IgD-negative memory B cell (primary cell): ENCODE results near the gene KRT14. TPM values are rescaled to one million over a fixed set of nuclear protein-coding genes. Genes with fewer than 3 reads are reported as not detected.
"Not testable (repeated sequence)": the region's sequence is repeated elsewhere in the genome, so short reads cannot be mapped to it uniquely, and the experiment has no call there.

Experiments
- H3K27ac Mint-ChIP-seq, 3 donors: one replicate each; pipeline ENCODE4 v1.8.0; 2020 to 2022; ENCODE audit warnings: mild to moderate bottlenecking in 3 of 3, mixed read lengths in 3 of 3, moderate library complexity in 1 of 3
- H3K27me3 Mint-ChIP-seq: one replicate; pipeline ENCODE4 v1.8.0; 2021; ENCODE audit warnings: mixed read lengths
- H3K36me3 Mint-ChIP-seq: one replicate; pipeline ENCODE4 v1.8.0; 2020; ENCODE audit warnings: mild to moderate bottlenecking, mixed read lengths
- H3K4me1 Mint-ChIP-seq, 3 donors: one replicate each; pipeline ENCODE4 v1.8.0; 2020 to 2022; ENCODE audit warnings: mixed read lengths in 3 of 3, mild to moderate bottlenecking in 1 of 3
- H3K4me3 Mint-ChIP-seq, 4 donors: one replicate each; pipeline ENCODE4 v1.8.0; 2020 to 2022; ENCODE audit warnings: mild to moderate bottlenecking in 4 of 4, mixed read lengths in 4 of 4, moderate library complexity in 3 of 4
- H3K9me3 Mint-ChIP-seq, 3 donors: one replicate each; pipeline ENCODE4 v1.8.0; 2020 to 2021; ENCODE audit warnings: mixed read lengths in 3 of 3, mild to moderate bottlenecking in 1 of 3
- polyA plus RNA-seq: library from polyadenylated mRNA; unstranded; fragments of 300-500 nt; fragmentation: Illumina TruSeq; gene quantifications from one replicate; pipeline ENCODE4 v1.2.3, GENCODE V29; 2021

KRT14 gene
- polyA plus RNA-seq, result not detected

DNA sequence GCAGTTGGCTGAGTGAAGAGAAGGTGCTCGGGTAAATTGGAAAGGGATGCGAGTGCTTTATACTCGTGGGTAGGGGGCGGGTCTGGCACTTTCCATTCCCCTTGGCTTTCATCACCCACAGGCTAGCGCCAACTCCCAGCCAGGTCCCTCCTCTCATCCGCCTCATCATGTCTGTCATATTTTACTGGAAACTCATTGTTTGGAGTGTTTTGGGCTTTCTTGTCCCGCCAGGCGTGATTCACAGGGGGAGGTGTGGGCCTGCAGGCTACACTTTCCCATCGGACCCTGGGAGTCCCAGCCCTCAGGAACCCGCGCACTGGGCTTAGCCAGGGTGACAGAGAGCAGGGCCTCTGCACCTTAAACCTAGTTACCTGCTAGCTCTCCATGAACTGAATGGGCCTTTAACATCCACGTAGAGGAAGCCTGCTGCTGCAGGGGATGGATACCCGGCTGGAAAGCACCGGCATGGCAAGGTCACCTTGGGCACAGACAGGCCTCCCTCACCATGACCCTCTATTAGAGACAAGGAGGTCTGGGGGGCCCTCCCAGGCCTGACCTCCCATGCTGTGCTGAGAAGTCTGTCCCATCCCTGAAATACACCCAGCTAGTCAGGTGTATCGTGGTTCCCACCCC lies at the start of gene KRT14:
KRT14 (minus strand) TSS at position 33 of the 633 bp plus-strand sequence. CDS start 61 bp downstream, outside the sequence.
- Mint-ChIP-seq H3K4me1 (no peaks in the 10 kb centered on the region), H3K4me3 (peak within 1 kb of the TSS in 1 of 4 donors; percentile 33), H3K27me3 (peaks cover 30% of the 10 kb centered on the region), H3K27ac (peak within 1 kb of the TSS in 1 of 3 donors; percentile 71), H3K9me3 (peaks cover 0 to 2% (median 0%) of the 10 kb centered on the region in 3 donors), H3K36me3 (no peaks in the 10 kb centered on the region)

DNA sequence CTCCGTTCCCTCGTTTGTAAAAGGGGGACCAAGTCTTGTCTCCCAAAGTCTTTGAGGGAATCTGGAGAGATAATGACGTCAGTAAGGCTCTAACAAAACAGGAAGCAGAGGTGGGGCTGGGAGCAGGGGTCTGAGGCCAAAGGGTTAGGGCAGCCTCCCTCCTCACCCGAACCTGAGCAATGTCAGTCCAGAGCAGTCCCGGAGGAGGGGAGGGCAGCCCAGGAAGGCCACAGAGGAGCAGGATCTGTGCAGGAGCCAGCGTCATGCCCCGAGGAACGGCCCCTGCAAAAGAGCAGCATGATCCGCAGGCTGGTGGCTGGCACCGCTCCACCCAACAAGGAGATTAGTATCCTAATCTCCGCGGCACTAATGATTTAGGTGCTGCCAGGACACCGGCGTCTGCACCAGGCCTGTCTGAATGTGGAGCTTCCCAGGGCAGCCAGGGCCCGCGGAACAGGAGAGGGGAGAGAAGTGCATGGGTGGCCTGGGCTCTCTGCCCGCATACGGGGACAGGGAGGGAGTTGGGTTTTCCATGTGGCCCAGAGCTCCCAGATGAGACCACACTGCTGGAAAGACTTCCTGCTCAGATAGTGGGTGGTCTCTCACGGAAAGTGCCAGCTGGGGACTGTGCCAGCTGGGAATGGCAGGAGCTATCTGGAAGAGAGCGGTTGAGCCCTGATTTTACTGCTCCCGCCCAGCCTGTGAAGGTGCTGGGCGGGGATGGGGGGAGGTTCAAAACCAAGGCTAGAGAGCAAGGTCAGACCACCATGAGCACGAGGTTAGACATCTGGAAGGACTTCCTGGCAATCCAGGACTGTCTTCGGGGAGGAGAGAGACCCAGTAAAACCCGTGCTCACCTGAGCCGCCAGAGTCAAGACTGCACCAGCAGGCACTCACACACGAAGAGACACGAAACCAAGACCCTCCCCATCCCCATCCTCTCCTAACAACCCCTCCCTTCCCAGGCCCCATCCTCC lies 48.7 kb upstream of the KRT14 start:
- H3K27ac Mint-ChIP-seq, result no peak overlapping the region

DNA sequence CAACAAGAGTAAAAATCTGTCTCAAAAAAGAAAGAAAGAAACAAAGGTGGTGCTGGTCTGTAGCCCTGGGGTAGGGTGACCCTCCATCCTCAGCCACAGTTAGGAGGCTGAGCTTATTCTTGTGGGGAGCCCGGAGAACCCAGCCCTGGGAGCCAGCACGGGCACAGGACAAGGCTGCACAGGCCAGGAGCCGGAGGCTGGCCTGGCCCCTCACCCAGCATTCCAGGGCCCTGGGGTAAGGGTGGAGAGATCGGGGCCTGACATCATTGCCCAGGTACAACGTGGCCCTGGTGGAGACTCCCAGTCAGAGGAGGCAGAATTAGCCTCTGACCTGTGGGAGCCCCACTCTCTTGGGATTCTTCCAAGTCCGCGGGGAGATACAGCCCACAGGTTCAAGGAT lies 47.9 kb upstream of the KRT14 start:
- no peaks in the 10 kb centered on the region for H3K4me1 Mint-ChIP-seq
- H3K4me3 Mint-ChIP-seq, result no peak overlapping the region
- H3K27me3 Mint-ChIP-seq, result peaks cover 3% of the 10 kb centered on the region
- H3K27ac Mint-ChIP-seq, result no peak overlapping the region
- H3K36me3 Mint-ChIP-seq, result no peaks in the 10 kb centered on the region
- no peaks in the 10 kb centered on the region for H3K9me3 Mint-ChIP-seq

More for the DNA sequence above, 48.7 kb upstream of the KRT14 start:
- H3K9me3 Mint-ChIP-seq, result no peaks in the 10 kb centered on the region
- peaks cover 3% of the 10 kb centered on the region for H3K27me3 Mint-ChIP-seq
- H3K4me3 Mint-ChIP-seq, result no peak overlapping the region
- H3K36me3 Mint-ChIP-seq, result no peaks in the 10 kb centered on the region
- H3K4me1 Mint-ChIP-seq, result no peaks in the 10 kb centered on the region

DNA sequence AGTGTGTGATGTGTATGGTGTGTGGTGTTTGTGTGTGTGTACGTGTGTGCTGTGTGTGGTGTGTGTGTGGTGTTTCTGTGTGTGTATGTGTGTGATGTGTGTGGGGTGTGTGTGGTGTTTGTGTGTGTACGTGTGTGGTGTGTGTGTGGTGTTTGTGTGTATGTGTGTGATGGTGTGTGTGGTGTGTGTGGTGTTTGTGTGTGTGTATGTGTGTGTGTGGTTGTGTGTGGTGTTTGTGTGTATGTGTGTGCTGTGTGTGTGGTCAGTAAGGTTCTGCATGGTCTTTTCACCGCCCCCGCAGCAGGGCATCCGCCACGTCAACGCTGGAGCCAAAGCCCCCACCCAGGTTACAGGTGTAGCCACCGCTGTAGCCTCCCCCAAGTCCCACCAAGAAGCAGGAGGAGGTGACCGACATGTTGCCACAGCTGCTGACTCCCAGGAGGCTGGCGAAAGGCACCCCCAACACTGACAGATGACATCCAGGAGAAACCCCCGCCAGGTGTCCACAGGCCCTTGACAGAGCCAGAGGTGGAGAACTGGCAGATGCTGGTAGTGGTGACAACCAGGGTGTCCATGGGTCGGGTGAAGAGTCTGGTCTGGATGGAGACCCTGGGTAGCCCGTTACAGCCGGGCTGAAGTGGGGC lies 47.0 kb upstream of the KRT14 start:
- H3K4me1 Mint-ChIP-seq, result no peaks in the 10 kb centered on the region
- H3K27me3 Mint-ChIP-seq, result peaks cover 1% of the 10 kb centered on the region
- no peaks in the 10 kb centered on the region for H3K9me3 Mint-ChIP-seq
- no peak overlapping the region for H3K27ac Mint-ChIP-seq
- no peaks in the 10 kb centered on the region for H3K36me3 Mint-ChIP-seq
- H3K4me3 Mint-ChIP-seq, result no peak overlapping the region

DNA sequence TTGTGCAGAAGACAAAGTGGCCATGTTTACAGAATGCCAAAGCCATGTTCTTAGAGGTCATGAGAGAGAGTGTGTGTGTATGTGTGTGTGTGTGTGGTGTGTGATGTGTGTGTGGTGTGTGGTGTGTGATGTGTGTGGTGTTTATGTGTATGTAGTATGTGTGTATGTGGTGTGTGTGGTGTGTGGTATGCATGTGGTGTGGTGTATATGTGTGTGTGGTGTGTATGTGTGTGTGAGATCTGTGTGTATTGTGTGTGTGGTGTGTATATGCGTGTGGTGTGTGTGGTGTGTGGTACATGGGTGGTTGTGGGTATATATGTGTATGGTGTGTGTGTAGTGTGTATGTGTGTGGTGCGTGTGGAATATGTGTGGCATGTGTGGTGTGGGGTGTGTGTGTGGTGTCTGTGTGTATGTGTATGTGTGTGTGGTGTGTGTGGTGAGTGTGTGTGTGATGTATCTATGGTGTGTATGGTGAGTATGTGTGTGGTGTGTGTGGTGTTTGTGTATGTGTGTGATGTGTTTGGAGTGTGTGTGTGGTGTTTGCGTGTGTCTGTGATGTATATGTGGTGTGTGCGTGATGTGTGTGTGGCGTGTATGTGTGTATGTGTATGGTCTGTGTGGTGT lies 45.9 kb upstream of the KRT14 start:
- H3K4me3 Mint-ChIP-seq, result no peak overlapping the region
- H3K4me1 Mint-ChIP-seq, result peaks cover 0 to 2% (median 0%) of the 10 kb centered on the region in 3 donors
- H3K9me3 Mint-ChIP-seq, result no peaks in the 10 kb centered on the region
- H3K27me3 Mint-ChIP-seq, result no peaks in the 10 kb centered on the region
- no peak overlapping the region for H3K27ac Mint-ChIP-seq
- H3K36me3 Mint-ChIP-seq, result no peaks in the 10 kb centered on the region

DNA sequence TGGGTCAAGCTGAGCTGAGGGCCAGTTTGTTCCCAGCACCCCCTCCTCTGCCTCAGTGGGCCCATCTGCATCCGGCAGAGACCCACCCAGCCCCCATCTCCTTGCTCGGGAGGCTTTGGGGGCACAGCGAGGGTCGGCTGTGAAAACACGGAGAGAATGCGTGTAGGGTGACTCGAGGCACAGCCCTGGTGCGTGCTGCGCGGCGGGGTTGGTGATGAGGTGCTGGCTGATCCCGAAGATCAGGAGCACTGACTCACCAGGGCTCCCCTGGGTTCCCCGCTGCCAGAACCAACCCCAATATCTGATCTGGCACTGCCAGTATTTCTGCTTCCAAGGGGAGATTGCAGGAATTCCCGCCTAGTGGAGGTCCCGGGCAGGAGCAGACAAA lies 45.2 kb upstream of the KRT14 start:
- Mint-ChIP-seq H3K4me3 (no peak overlapping the region), H3K4me1 (peaks cover 0 to 4% (median 0%) of the 10 kb centered on the region in 3 donors), H3K27ac (no peak overlapping the region), H3K27me3 (no peaks in the 10 kb centered on the region), H3K9me3 (no peaks in the 10 kb centered on the region), H3K36me3 (no peaks in the 10 kb centered on the region)

DNA sequence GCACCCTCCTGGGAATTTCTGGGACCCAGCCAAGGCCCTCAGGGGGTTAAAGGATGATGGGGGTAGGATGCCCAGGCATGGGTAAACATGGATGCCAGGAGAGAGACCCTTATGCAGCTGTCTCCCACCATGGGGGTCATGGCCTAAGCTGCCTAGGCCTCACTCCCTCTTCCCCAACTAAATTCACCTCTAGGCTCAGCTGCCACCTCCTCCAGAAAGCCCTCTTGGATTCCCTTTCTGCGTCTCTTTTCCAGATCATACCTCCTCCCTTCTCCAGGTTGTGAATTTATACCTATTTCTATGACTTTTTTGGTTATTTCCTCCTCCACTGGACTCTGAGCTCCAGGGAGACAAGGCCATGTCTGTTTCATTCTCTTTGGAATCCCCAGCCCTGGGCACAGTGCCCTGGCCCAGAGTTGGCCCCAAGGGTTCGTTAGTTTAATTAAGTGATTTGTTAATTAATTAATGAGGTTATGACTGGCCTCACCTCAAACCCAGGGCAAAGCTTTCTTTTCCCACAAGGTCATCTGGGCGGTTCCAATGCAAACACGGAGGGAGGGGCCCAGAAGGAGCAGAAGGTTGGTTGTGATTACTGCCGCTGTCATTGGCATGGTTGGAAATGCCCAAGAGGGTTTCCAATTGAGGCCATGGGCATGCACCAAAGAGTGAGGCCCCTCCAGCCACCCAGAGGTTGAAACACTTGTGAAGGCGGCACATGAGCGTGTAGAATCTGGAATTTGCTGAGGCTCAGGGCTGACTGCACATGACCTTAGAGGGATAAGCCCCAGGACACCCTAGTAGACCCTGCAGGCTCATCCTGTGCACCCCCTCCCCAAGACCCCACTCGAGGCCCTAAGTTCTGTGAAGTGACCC lies 44.6 kb upstream of the KRT14 start:
- Mint-ChIP-seq H3K27me3 (no peaks in the 10 kb centered on the region), H3K4me3 (no peak overlapping the region), H3K27ac (no peak overlapping the region), H3K9me3 (no peaks in the 10 kb centered on the region), H3K36me3 (no peaks in the 10 kb centered on the region), H3K4me1 (peaks cover 0 to 4% (median 0%) of the 10 kb centered on the region in 3 donors)

DNA sequence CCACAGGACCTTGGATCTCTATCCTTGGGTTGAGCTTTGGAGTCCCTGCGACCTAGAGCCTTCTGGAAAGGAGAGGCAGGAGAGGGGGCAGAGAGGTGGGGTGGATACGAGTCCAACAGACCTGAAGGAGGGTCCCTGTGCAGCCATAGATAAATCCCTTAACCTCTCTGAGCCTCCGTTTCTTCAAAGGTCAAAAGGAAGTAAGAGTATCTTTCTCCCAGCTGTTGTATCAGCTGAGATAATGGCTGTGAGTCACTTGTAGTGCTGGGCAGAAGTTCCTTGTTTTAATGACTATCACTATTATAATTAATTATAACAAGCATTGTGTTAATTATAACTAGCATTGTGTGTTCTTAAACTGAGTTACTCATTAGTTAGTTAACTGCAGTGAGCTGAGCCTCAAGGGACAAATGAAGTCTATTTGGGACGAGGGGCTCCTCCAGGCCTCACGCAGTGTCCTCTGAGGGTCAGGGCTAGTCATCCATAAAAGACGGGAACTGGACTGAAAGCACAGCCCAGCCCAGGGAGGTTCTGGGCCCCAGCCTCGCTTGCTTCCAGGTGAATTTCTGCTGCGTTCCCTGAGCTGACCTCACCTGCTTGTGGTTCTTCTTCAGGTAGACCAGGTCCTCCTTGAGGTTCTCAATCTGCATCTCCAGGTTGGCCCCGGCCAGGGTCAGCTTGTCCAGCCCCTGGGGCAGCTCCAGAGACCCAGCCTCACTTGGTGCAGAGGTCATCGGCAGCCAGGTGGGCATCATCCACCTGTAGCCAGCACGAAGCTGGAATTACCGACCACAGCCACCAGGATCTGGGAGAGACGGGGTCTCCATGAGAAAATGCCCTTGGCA lies 43.4 kb upstream of the KRT14 start:
- no peaks in the 10 kb centered on the region for H3K36me3 Mint-ChIP-seq
- peaks cover 0 to 4% (median 0%) of the 10 kb centered on the region in 3 donors for H3K4me1 Mint-ChIP-seq
- H3K27me3 Mint-ChIP-seq, result no peaks in the 10 kb centered on the region
- H3K9me3 Mint-ChIP-seq, result no peaks in the 10 kb centered on the region
- no peak overlapping the region for H3K4me3 Mint-ChIP-seq
- H3K27ac Mint-ChIP-seq, result no peak overlapping the region

DNA sequence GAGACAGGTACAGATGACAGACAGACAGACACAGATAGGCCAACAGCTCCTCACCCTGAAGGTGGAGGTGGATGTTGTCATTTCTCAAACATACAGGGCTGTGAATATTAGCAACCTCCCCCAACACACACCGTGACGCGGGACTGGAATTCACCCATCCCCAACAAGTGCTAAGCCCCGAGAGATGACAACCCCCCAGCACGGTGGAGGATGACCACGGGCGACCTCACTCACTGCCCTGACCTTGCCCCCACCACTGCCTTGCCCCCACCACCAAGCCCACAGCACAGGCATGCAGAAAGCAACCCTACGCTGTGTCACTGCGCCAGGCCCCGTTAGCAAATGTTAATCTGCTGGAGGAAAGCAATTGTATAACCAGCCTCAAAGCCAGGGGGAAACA lies 42.6 kb upstream of the KRT14 start:
- H3K27me3 Mint-ChIP-seq, result peaks cover 2% of the 10 kb centered on the region
- no peaks in the 10 kb centered on the region for H3K9me3 Mint-ChIP-seq
- H3K27ac Mint-ChIP-seq, result no peak overlapping the region
- H3K4me1 Mint-ChIP-seq, result peaks cover 0 to 4% (median 0%) of the 10 kb centered on the region in 3 donors
- H3K36me3 Mint-ChIP-seq, result no peaks in the 10 kb centered on the region
- H3K4me3 Mint-ChIP-seq, result no peak overlapping the region

DNA sequence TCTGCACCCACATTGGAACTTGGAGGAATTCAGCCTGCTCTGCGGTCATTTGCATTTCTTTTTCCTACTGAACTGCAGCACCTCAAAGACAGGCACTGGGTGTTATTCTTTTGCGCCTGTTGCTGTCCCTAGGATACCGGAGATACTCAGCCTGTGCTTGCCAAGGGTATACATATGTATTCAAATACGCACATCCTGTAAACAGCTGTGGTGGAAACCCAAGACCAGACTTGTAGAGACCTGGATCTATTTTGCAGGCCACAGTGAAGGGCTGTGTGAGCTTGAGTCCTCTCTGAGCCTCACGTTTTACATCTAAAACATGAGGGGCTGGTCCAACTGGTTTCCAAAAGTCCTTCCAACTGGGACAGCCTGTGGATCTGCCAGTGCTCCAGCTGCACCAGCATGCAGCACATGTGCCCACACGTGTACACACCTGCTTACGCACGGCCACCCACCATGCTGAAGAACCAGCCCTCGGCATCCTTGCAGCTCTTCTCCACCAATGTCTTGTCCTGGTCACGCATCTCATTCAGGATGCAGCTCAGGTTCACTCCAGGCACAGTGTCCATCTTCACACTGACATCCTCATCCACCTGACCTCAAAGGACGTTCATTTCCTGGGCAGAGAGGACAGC lies 42.0 kb upstream of the KRT14 start:
- not testable (repeated sequence) for H3K27ac Mint-ChIP-seq, H3K4me3 Mint-ChIP-seq, H3K9me3 Mint-ChIP-seq, H3K27me3 Mint-ChIP-seq, H3K4me1 Mint-ChIP-seq, H3K36me3 Mint-ChIP-seq

DNA sequence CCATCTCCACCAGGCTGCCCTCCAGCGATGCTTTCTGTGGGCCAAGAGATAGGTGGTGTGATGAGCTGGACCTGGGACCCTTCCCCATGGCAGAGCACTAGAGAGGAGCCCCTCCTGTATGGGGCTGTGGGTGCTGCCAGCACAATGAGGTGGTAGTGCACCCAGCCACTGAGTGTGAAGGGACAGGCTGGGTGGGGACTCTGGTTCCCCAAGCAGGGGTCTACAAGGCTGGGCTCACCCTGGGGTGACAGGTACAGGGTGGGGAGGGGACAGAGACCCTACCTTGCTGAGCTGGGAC lies 41.3 kb upstream of the KRT14 start:
- H3K36me3 Mint-ChIP-seq, H3K27me3 Mint-ChIP-seq, H3K9me3 Mint-ChIP-seq, H3K27ac Mint-ChIP-seq, H3K4me1 Mint-ChIP-seq, H3K4me3 Mint-ChIP-seq: not testable (repeated sequence)

DNA sequence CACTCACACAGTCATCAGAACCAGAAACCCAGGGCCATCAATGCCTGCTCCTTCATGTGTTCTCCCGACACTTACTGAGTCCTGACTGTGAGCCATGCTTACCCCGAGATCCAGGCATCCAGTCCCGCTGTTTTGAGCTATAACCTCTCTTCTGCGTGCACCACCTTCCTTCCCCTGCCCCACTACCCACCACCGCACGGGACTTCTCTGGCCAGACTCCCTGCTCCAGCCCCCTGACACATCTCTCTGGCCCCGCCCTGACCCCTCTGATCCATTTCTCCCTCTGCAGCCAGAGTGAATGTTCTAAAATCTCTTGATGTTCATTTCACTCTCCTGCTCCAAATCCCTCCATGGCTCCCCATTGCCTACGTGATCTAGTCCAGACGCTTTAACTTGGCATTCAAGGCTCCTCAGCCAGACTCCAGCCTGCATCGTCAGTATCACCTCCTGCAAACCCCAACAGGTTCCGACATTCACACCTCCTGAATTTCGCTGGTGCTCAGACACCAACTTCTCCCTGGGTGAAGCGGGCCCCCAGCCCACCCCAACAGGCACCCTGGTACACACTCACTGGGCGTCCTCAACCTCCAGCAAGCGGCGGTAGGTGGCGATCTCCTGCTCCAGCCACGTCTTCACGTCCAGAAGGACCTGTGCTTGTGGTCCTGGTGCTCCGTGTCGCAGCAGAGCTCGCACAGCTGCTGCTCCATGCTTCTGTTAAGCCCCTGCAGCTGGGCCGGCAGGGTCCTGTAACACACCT lies 40.8 kb upstream of the KRT14 start:
- Mint-ChIP-seq H3K27me3 (peaks cover 2% of the 10 kb centered on the region), H3K27ac (no peak overlapping the region), H3K4me3 (no peak overlapping the region), H3K4me1 (peaks cover 0 to 4% (median 0%) of the 10 kb centered on the region in 3 donors), H3K36me3 (no peaks in the 10 kb centered on the region), H3K9me3 (no peaks in the 10 kb centered on the region)

DNA sequence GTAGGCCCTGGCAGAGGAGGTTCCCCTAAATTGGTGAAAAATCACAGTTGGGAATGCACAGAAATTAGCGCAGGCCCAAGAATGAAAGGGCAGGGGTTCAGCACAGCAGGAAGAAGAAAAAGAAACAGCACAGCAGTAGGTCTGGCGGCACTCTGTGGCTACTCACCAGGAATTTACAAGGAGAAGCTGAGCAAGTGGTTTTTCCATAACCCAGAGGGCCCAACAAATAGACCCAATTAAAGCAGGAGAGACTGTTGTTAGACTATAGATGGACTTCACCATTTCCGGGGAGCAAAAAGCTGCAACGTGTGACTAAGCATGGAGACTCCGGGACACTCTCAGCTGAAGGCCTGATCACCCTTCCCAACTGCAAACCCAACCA lies 40.2 kb upstream of the KRT14 start:
- H3K36me3 Mint-ChIP-seq, H3K27ac Mint-ChIP-seq, H3K4me3 Mint-ChIP-seq, H3K27me3 Mint-ChIP-seq, H3K4me1 Mint-ChIP-seq, H3K9me3 Mint-ChIP-seq: not testable (repeated sequence)
